Gastroesophageal sphincter (tissue), 3 donors: ENCODE data around the gene SLFN11.

Experiments
- CTCF ChIP-seq, 4 experiments: fragments of 200-600 bp in 2 of 4; fragments of 450-650 bp in 2 of 4; sonication (generic) in 1 of 4; IDR thresholded peaks; one replicate each; pipeline ENCODE4 v1.5.1; 2017 to 2019; ENCODE audit warnings: antibody characterized with exemption in 4 of 4, mild to moderate bottlenecking in 2 of 4, moderate library complexity in 2 of 4
- POLR2A ChIP-seq, 2 donors: fragments of 450-650 bp; IDR thresholded peaks; one replicate each; pipeline ENCODE4 v1.6.1; 2017; ENCODE audit warnings: antibody characterized with exemption in 2 of 2, mild to moderate bottlenecking in 2 of 2, moderate library complexity in 1 of 2

- TF ChIP-seq CTCF (IDR thresholded peaks at IDR 0.05) (no peak), POLR2A (IDR thresholded peaks at IDR 0.05) (peak; percentile 25 to 38)
These were observed 754 bp upstream of the SLFN11 start for GRCh38 chr17:35373984-35374765.
